ENCODE data around the gene ERICH2.

DNA sequence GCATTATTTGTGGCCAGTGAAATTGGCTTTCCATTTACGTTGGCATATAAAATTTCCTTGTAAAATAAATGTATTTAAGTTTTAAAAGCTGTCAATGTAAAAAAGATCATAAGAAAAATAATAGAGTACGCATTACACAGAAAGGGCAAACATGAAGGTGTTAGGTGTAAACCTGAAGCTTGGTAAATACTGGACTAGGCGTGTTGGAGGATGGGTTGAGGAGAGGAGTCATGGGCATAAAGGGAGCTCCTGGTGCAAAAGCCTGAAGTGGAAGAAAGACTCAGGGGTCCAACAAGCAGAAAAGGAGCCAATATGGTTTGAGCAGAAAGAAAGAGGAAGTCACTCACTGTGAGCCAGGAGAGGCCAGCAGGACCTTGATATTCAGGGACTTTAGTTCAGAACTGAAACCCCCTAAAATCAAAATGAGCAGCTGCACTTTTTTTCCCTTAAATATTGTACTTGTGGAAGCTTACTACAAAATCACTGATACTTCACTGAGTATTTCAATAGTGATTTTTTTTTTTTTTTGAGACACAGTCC is 30.6 kb upstream of the ERICH2 start:
- TF ChIP-seq POLR2A (IDR thresholded peaks at IDR 0.05): no peak
- TF ChIP-seq, protein P1, sequence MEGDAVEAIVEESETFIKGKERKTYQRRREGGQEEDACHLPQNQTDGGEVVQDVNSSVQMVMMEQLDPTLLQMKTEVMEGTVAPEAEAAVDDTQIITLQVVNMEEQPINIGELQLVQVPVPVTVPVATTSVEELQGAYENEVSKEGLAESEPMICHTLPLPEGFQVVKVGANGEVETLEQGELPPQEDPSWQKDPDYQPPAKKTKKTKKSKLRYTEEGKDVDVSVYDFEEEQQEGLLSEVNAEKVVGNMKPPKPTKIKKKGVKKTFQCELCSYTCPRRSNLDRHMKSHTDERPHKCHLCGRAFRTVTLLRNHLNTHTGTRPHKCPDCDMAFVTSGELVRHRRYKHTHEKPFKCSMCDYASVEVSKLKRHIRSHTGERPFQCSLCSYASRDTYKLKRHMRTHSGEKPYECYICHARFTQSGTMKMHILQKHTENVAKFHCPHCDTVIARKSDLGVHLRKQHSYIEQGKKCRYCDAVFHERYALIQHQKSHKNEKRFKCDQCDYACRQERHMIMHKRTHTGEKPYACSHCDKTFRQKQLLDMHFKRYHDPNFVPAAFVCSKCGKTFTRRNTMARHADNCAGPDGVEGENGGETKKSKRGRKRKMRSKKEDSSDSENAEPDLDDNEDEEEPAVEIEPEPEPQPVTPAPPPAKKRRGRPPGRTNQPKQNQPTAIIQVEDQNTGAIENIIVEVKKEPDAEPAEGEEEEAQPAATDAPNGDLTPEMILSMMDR (IDR thresholded peaks at IDR 0.05): no peak

Data from ovary (tissue), 3 donors.